MM.1S (cell line): ENCODE measurements around the gene OSBPL1A.
A peak's percentile ranks its signal among the peaks of the same experiment; 100 is the strongest.

Experiments
- EZH2 ChIP-seq: fragments of 300-600 bp; sonication (generic); optimal IDR thresholded peaks from 2 replicates; pipeline ENCODE3; 2017; ENCODE audit warnings: low read depth, mild to moderate bottlenecking, antibody characterized with exemption, low read length, mixed read lengths
- EZH2phosphoT487 ChIP-seq: fragments of 300-600 bp; sonication (generic); IDR thresholded peaks from 2 replicates; pipeline ENCODE4 v1.6.1; 2018; ENCODE audit warnings: antibody characterized with exemption, low read length
- TF ChIP-seq, protein P1 (sequence below): fragments of 300-600 bp; sonication (generic); IDR thresholded peaks from 2 replicates; pipeline ENCODE4 v1.5.1; 2016; ENCODE audit warnings: antibody characterized with exemption, low read length, mixed read lengths

GRCh38 chr18:24271381-24272228 is 126.0 kb downstream of the OSBPL1A start:
- TF ChIP-seq, protein P1, sequence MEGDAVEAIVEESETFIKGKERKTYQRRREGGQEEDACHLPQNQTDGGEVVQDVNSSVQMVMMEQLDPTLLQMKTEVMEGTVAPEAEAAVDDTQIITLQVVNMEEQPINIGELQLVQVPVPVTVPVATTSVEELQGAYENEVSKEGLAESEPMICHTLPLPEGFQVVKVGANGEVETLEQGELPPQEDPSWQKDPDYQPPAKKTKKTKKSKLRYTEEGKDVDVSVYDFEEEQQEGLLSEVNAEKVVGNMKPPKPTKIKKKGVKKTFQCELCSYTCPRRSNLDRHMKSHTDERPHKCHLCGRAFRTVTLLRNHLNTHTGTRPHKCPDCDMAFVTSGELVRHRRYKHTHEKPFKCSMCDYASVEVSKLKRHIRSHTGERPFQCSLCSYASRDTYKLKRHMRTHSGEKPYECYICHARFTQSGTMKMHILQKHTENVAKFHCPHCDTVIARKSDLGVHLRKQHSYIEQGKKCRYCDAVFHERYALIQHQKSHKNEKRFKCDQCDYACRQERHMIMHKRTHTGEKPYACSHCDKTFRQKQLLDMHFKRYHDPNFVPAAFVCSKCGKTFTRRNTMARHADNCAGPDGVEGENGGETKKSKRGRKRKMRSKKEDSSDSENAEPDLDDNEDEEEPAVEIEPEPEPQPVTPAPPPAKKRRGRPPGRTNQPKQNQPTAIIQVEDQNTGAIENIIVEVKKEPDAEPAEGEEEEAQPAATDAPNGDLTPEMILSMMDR, result peak; percentile 24; the same call in 1 of the 2 replicates
- TF ChIP-seq EZH2, result no peak
- TF ChIP-seq EZH2phosphoT487, result no peak
